HG02623 (cell line): ENCODE measurements around the gene RPLP1.

Experiments used
- ATAC-seq: cut with Tn5 transposase; IDR thresholded peaks from one replicate; pipeline ENCODE4 v1.9.1; 2021; ENCODE audit warnings: moderate library complexity; ENCODE audit not compliant: unreplicated experiment

Gene RPLP1

DNA sequence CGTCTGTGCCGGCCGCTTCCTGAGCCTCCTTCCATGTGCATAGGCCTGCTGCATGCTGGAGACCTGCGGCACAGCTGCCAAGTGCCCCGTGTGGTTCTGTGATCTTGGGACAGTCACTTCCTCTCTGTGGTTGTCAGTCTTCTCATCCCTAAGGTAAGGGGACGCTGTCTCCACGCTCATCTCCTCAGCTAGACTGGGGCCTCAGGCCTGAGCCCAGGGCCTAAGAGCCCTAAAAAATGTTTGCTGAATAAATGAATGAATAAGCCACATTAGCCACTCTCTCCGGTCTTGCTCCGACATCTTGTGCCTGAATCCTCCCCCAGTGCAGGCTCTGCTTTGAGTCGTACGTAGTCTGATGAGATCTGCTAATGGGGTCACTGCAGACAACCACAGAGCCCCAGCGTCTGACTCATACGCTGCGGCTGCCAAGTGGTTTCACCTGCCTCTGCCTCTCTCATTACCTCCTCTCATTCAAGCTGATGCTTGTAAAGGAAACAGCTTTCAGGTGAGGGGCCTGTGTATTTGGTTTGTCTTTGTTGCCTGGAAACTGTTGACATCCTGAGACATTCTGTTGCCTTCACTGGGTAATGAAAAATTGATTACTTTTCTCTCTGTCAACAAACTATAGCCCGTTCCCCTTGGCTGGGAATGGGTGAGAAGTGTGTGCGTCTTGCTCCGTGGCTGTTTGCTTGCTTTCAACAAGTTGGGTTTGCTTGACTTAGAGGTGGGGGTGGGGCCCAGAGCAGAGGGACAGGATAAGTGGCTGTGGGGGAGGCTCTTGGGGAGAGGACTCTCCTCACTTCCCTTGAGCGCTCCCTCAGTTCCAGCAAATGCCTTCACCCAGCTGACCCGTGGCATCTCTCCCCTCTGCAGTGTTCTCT lies 15.9 kb downstream of the RPLP1 start:
- no peak for ATAC-seq

GRCh38 chr15:69469467-69470201 lies 17.0 kb downstream of the RPLP1 start:
- no peak for ATAC-seq

GRCh38 chr15:69472046-69472445 lies 19.4 kb downstream of the RPLP1 start:
- ATAC-seq, result no peak

DNA sequence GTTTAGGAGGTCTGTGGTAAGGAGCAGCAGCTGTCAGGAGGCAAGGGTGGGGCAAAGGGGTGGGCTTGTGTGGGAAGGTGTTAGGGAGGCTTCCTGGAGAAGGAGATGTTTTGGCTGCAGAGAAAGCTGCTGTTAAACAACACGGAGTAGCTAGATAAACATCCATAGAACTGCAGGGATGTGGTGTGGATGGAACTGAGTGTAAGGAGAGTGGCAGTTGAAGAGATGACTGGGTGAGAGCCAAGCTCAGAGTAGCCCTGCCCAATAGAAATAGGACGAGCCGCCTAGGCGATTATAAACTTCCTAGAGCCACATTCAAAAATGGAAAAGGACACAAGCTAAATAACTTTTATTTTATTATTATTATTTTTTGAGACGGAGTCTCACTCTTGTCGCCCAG lies 19.9 kb downstream of the RPLP1 start:
- no peak for ATAC-seq

DNA sequence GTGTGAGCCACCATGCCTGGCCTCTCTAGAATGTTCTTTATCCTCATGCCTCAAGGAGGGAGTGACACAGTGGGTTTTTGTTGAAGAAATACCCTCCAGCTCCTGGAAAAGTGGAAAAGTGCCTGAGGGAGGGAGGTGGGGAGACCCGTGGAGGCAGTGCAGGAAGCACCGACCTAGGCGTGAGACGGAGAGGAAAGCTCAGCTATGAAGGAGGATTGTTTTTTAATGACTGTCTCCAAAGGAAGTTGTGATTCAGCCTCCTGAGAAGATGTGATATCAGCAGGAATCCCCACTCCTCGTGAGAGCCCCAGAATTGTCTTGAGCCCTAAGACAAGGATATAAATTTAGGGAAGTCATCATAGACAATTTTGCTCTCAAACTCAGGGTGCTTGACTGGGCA lies 21.7 kb downstream of the RPLP1 start:
- no peak for ATAC-seq

- no peak for ATAC-seq
Observed at GRCh38 chr15:69474846-69475455, 22.3 kb downstream of the RPLP1 start.

DNA sequence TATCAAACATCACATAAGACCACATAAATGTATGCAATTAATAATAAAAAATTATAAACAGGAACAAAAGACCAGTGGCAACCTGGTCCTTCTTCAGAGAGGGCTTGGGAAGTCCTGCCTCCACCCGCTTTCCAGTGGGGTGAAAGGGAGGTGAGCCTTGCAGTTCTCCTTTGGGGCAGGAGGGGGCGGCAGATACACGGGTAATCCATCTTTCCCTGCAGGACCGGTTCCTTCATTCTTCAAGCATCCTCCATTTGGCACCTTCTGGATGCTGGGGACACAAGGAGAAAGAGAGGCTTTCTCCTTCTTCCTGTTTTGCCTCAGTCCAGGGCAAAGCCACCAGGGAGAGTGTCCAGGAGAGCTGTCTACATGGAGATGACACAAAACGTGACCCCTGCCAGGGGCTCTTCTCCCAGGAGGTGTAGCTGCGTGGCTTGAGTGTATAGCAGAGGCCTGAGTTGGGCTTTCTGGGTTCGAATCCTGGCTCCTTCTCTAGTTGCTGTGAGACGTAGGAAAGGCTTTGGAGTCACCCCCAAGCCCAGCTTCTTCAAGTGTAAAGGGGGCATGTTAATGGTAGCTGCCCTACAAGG lies 23.2 kb downstream of the RPLP1 start:
- ATAC-seq, result no peak

- no peak for ATAC-seq
Observed at GRCh38 chr15:69476704-69477473, 24.3 kb downstream of the RPLP1 start.

GRCh38 chr15:69478259-69478781 lies 25.7 kb downstream of the RPLP1 start:
- no peak for ATAC-seq

- ATAC-seq, result no peak
Observed at GRCh38 chr15:69479081-69479480, 26.5 kb downstream of the RPLP1 start.

GRCh38 chr15:69479971-69480370 lies 27.4 kb downstream of the RPLP1 start:
- no peak for ATAC-seq

GRCh38 chr15:69480932-69481331 lies 28.3 kb downstream of the RPLP1 start:
- ATAC-seq, result no peak

DNA sequence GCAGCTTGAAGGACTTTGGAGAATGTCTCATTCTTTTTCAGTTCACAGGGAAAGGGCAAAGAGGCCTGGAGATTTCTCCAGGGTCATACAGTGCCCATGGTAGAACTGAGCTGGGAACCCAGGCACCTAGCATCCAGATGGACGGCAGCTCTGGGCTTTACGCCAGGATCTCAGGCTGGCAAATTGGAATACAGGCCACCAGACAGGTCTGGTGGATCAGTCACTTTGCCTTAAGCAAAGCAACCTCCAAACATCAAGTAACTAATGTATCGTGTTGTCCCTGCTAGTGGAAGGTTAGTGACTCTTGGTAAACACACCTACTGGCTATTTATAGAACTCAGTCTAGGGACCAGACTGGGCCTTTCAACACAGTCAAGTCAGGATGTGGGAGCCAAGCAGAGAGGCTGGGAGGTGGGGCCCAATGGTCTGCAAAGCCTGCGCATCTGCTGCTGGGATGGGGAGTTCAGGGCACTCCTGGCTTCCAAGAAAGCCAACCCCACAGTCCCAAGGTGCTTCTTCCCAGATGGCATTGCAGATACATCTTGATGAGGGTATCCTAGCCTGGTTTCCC lies 30.2 kb downstream of the RPLP1 start:
- ATAC-seq, result no peak

DNA sequence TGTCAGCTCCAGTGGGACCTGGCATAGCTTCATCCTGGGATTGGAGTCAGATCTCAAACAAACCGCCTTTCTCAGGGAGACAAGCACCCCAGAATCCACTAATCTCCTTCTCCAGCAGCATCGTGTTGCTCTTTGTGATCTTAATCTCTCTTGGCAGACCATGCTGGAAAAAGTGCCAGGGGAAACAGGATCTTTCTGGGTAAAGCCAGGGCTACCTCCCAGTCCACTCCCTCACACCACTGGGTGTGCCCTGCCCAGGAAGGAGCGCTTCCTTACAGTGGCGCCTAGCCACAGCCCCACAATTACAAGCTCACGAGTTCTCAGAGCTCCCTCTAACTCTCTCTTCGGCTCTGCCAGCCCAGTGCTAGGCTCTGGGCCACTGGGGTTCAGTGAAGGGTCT lies 32.2 kb downstream of the RPLP1 start:
- ATAC-seq, result no peak

DNA sequence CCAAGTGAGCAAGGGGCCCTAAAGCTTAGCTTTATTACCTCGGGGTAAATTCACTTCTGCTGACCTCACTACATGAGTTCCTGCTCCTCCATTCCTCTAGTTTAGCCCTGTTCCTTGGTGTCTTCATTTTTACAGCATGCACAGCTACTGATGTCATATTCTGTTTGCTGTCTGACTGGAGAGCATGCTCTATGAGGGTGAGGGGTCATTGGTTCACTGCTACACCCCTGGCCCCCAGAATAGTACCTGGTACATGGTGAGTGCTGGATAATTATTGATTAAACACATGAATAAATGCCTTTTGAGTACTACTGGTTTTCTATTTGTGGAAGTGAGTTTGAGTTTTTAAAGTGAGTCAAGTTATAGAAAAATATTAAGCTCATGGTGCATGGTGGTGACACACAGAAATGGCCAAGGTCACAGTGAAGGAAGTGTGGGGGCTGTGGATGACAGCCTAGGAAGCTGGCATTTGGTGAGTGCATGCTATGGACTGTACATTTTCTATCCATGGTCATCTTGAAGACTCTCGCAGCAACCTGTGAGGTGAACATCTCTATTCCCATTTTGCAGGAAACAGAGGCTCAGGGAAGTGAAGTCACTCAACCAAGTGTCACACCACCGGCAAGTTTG lies 34.0 kb downstream of the RPLP1 start:
- ATAC-seq, result no peak

DNA sequence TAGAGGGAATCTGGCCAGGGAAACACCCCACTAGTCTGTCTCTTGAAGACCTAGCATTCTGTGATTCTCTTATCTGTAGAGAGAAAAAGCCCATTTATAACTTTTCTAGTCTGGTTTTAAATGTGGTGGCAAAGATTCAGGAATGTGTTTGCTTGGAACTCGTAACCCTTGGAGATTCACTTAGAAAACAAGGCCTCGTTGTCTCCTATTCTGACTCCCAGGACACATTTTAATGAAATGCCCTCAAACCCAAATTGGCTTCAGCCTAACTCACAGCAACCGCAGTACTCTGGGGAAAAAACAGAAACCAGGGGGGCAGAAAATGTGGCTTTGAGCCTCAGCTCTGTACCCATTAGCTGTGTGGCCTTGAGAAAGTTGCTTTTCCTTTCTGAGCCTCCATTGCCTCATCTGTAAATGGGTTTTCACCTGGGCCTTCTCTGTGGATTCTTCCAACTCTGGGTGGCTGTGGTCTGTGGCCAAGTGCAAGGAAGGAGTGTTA lies 36.5 kb downstream of the RPLP1 start:
- ATAC-seq, result no peak

- no peak for ATAC-seq
Observed at GRCh38 chr15:69490356-69491037, 37.9 kb downstream of the RPLP1 start.

DNA sequence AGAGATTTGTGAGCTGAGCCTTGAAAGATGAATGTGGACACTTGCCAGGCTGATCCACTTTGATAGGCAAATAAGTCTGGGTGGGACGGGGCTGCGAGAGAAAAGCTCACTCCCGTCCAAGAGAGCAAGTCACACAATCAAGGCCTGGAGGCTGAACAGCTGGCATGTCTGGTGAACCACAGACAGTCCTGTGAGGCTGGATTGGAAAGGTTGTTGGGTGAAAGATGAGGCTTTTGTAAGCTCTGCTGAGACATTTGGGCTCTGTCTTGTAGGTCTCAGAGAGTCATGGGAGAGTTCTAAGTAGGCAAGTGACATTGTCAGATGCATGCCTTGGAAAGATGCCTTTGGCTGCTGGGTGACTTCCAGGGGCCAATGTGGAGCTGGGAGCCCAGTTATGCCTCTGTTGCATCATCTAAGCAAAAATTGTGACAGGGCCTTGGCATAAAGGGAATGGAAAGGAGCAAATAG lies 38.5 kb downstream of the RPLP1 start:
- no peak for ATAC-seq

DNA sequence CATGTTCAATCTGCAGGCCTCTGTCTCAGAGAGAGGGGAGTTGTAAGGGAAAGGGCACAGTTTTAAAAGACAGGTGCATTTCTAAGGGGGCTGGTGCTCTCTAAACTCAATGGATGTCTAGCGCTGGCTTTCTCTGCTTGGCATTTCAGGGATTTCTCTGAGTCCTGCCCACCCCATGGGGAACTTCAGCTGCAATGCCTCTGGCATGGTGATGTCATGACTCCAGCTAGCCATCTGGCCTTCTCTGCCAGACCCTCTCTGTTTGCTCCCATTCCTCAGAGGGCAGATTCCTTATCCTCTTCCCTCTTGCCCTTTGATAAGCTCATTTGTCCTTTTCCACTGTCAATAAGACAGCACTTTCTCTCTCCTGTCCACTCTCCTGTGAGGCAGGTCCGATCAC lies 40.8 kb downstream of the RPLP1 start:
- no peak for ATAC-seq
